HG03280 (cell line): ENCODE measurements around the gene KCNA1.
"Not testable (repeated sequence)": the region's sequence is repeated elsewhere in the genome, so short reads cannot be mapped to it uniquely, and the experiment has no call there.

Experiments used
- ATAC-seq: cut with Tn5 transposase; IDR thresholded peaks from one replicate; pipeline ENCODE4 v1.9.1; 2021; ENCODE audit warnings: mild to moderate bottlenecking, moderate library complexity; ENCODE audit not compliant: unreplicated experiment

Gene KCNA1

GRCh38 chr12:4909734-4910501 is at the start of gene KCNA1:
Gene KCNA1 (plus strand): TSS chr12:4909905. CDS start chr12:4911379, 1,474 bp downstream.
- ATAC-seq, result no peak

DNA sequence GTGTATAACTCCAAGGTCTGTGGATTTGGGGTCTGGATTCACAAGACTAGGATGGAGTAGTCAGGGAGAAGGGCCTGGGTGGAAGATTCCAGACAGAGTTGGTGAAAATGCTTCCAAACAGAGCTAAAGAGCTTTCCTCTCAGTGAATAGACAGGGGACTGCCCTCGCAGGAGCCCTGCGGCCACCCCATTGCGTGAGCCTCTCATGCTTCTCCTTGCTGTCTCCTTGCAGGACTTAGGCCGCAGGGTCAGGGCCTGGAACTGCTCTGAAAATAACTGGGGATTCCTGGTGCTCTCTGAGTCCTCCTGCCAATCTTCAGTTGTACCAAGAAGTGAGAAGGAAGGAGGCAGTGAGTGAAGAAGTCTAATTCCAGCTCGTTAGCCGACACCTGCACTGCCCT is 49.0 kb upstream of the KCNA1 start:
- no peak for ATAC-seq

DNA sequence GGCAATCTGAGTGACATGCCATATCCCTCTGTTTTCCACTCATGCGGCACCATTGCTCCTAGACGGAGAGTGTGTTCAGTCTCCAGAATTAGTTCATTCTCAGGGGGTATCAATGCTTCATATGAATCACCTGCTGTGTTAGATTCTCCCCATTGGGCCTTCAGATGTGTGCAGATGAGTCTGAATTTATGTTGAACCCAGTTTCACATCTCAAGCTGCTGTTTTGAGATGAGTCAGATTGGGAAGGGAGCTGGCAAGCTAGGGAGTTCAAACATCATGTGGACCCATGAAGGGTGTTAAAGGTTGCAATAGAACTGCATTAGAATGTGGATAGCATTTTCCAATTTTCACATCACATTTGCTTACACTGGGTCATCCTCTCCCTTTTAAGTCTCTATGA is 46.9 kb upstream of the KCNA1 start:
- ATAC-seq, result no peak

- no peak for ATAC-seq
Measured at GRCh38 chr12:4864575-4864974, 45.1 kb upstream of the KCNA1 start.

- no peak for ATAC-seq
Measured at GRCh38 chr12:4865246-4865645, 44.5 kb upstream of the KCNA1 start.

- ATAC-seq, result no peak
Measured at GRCh38 chr12:4866299-4866698, 43.4 kb upstream of the KCNA1 start.

DNA sequence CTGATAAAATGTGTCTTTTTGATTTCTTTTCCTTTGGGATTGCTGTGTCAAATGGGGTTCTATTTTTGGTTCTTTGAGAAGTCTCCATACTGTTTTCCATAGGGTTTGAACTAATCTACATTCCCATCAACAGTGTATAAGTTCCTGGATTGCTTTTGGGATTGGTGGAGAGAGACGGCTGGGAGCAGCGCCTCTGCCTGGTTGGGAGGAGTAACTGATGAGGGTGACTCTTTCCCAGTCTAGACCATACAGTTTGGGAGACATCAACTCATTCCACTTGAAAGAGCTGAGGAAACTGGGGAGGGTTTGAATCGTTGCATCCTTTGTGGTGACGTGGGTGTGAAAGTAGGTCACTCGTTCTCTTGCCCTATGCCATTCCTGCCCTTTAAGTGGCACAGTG is 42.3 kb upstream of the KCNA1 start:
- ATAC-seq, result no peak

GRCh38 chr12:4870423-4870822 is 39.3 kb upstream of the KCNA1 start:
- no peak for ATAC-seq

DNA sequence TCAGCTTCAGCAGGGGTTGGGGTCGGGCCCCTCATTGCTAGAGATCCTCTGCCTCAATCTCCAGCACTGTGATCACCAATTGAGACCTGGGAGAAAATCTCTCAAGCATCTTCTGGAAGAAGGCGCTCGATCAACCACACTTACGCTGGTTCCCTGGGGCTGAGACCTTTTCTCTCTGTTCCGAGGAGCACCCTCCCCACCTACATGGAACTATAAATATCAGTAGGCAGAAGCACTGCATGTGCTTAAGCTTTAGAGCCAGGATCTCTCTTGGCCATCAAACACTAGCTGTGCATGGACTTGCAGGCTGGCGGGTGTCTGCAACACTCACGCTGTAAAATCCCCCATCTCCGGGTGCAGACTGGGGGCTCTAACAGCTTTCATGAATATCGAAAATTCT is 38.2 kb upstream of the KCNA1 start:
- no peak for ATAC-seq

DNA sequence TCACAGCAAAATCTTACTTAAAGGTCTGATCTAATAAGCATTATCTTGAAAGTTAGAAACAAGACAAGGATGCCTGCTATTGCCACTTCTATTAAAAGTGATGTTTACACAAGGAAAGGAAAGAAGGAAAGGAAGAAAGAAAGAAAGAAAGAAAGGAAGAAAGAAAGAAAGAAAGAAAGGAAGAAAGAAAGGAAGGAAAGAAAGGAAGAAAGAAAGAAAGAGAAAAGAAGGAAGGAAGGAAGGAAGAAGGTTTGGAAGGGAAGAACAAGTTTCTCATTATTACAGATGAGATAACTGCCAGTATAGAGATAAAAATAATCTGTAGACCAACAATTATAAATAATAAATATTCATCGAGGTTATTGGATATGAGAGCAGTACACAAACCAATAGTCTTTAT is 35.8 kb upstream of the KCNA1 start:
- ATAC-seq, result no peak

DNA sequence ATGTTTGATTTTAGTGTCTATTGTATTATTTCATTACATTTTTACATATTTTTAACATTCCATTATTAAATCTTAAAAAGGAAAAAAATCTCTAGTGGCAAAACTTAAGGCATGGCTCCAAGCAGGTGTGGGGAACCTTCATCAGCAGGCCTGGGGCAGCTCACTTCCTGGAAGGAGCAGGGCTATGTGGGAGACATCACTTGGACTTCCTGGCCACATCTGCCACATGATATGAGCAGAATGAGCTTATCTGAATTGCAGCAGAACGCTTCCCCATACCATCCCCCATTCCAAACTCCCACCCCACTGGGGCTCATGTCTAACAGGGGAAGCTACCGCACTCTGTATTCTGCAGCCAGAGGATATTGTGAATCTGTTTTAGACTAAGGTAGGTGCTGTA is 35.0 kb upstream of the KCNA1 start:
- no peak for ATAC-seq

DNA sequence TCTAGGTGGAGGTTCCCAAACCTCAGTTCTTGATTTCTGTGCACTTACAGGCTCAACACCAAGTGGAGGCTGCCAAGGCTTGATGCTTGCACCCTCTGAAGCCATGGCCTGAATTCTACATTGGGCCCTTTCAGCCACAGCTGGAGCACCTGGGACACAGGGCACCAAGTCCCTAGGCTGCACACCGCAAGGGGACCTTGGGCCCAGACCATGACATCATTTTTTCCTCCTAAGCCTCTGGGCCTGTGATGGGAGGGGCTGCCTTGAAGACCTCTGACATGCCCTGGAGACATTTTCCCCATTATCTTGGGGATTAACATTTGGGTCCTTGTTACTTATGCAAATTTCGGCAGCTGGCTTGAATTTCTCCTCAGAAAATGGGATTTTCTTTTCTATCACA is 30.2 kb upstream of the KCNA1 start:
- not testable (repeated sequence) for ATAC-seq

- ATAC-seq, result no peak
Measured at GRCh38 chr12:4881266-4882064, 28.2 kb upstream of the KCNA1 start.

DNA sequence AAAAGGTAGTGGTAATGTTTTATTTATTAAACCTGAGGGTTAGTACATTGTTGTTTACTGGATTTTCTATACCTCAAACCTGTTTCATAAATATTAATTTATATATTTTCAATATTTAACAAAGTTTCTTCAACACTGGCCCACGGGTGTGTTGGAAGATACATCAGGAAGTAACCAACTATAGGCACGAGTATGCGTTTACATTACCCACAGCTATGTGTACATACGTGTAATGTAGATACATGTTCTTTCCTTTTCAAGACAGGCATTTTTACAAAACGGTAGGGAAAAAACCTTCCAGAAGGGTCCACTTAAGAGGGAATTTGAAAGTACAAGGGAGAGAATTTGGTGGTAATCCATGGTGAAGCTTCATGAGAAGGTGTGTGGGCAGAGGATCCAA is 17.8 kb upstream of the KCNA1 start:
- ATAC-seq, result no peak

DNA sequence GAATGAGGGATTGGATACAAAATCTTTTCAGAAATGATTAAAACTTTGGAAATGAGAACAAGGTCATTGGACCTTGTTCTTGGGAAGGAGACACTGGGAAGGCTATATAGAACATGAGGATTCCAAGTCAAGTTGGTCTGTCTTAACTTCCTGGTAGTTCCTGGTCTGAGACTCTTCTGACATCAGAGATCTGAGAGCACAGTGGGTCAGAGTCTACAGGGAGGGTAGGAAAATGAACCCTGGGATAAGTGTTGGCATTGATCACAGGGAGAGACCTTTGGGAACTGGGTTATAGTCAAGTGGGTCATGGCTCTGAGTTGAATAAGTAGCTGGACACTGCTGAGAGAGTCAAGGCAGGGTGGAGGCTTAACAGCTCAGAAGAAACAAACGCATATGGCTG is 17.3 kb upstream of the KCNA1 start:
- no peak for ATAC-seq

DNA sequence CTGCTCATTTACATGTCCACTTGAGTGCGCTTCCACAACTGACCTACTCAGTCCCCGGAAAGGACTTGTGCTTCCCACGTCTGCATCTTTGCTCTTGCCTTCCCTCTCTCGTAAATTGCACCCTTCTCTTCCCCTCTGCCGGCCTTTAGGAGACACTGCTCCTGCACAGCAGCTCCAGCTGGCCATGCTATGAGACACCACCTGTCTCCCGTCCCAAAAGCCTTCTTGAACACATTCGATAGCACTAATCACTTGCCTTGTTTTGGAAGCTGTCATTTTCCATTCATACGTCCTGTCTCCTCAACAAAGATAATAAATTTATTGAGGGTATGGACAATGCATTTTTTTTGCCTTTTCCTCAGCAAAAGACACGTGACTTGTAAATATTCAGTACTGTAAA is 15.7 kb upstream of the KCNA1 start:
- no peak for ATAC-seq

- ATAC-seq, result no peak
Measured at GRCh38 chr12:4899364-4899763, 10.3 kb upstream of the KCNA1 start.

DNA sequence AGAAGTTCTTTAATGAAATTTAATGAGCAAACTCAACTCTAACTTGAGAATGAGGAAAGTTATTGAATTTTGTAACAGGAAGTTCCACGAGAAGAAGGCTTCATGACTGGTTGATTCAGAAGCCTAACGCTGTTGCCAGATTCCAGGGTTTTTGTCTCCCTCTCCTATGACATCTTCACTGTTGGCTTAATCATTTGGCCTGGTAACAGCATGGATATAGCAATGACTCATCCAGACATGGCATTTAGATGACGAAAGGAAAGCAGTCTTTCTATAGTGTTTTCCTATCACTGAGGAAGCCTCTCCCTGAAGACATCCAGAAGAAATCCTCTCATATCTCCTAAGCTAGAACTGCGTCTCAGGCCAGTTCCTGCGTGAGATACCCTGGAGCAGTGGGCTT is 9.4 kb upstream of the KCNA1 start:
- ATAC-seq, result no peak

GRCh38 chr12:4905316-4905715 is 4.4 kb upstream of the KCNA1 start:
- no peak for ATAC-seq

DNA sequence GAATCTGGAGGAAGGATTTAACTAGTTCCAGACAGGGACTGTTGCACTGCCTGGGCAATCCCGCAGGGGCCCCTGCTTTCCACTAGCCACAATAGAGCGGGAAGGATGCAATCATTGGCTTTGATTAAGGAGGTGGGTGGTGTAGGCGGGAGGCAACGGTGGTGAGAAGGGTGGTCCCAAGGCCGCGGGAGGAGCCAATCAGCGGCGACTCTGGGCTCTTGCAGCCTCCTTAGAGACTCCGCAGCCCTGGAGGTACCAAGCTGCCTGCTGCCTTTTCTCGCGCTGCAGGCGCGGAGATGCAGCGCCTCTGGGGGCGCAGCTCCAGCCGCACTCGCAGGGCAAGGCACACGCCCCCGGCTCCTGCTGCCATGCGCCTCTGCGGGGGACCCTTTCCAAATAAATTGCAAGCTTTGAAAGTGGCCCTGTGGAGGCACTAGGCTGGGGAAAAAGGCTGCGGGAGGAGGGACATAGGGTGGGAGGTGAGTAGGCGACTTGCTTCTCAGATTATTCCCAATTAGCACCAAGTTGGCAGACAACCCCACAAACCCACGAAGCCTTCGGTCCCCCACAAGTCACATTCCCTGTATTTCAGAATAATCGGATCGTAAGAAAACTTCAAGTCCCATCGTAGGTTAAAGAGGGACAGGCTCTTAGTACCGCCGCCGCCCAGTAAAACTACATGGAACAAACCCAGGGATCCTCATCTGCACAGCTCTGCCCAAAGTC is 858 bp upstream of the KCNA1 start:
- no peak for ATAC-seq

GRCh38 chr12:4909410-4909733 is 333 bp upstream of the KCNA1 start:
- no peak for ATAC-seq
